SK-N-SH (cell line): Measurements from ENCODE around the gene AUTS2. TPM values are rescaled to one million over a fixed set of nuclear protein-coding genes. Genes with fewer than 3 reads are reported as not detected.

Experiments used
- CTCF ChIA-PET: fragments of 300-600, 350-600 bp; formaldehyde crosslinking; extraction: SDS; loops from one replicate; lab custom pipeline; 2021; lab: Yijun Ruan, JAX
- POLR2A ChIA-PET: fragments of 350-600 bp; sonication (Branson Sonifier 250); formaldehyde crosslinking; extraction: SDS; loops from one replicate; lab custom pipeline; 2020; ENCODE audit warnings: antibody characterized with exemption, inconsistent platforms; lab: Yijun Ruan, JAX
- DNase-seq: peaks from one replicate; pipeline ENCODE4 v3.0.0; 2012
- H2AFZ ChIP-seq: fragments of 200-600 bp; sonication (generic); 2 replicates; pipeline ENCODE4 v1.8.1; 2016; ENCODE audit warnings: antibody characterized with exemption, mild to moderate bottlenecking, low read depth
- H3F3A ChIP-seq: fragments of 200-600 bp; sonication (generic); replicated peaks from 2 replicates; pipeline ENCODE3; 2016; ENCODE audit warnings: antibody characterized with exemption, mild to moderate bottlenecking; ENCODE audit not compliant: insufficient read depth
- H3K27ac ChIP-seq, 2 experiments: fragments of 200-500 bp in 1 of 2; fragments of 200-600 bp in 1 of 2; sonication (Bioruptor generic) in 1 of 2; sonication (generic), shearing (Covaris generic) in 1 of 2; 2 replicates each; pipeline versions ENCODE4 v1.5.1 to v1.6.1; 2014 to 2016; ENCODE audit warnings: low read depth in 2 of 2, inconsistent platforms in 1 of 2, low read length in 1 of 2, mild to moderate bottlenecking in 1 of 2, mixed read lengths in 1 of 2
- H3K27me3 ChIP-seq: fragments of 200-600 bp; sonication (generic), shearing (Covaris generic); 2 replicates; pipeline ENCODE4 v1.6.1; 2016; ENCODE audit warnings: mixed run types; ENCODE audit not compliant: insufficient read depth
- H3K36me3 ChIP-seq, 2 experiments: fragments of 200-500 bp in 1 of 2; fragments of 200-600 bp in 1 of 2; sonication (Bioruptor generic) in 1 of 2; sonication (generic) in 1 of 2; replicated peaks in 1 of 2; 2 replicates each; pipeline versions ENCODE3 to v1.5.1; 2014 to 2016; ENCODE audit warnings: low read length in 1 of 2, mild to moderate bottlenecking in 1 of 2; ENCODE audit not compliant: insufficient read depth in 2 of 2, control insufficient read depth in 1 of 2
- H3K4me1 ChIP-seq, 2 experiments: fragments of 200-500 bp in 1 of 2; fragments of 200-600 bp in 1 of 2; sonication (Bioruptor generic) in 1 of 2; sonication (generic), shearing (Covaris generic) in 1 of 2; 2 replicates each; pipeline versions ENCODE4 v1.5.1 to v1.6.1; 2014 to 2016; ENCODE audit warnings: low read depth in 1 of 2, low read length in 1 of 2, mixed run types in 1 of 2; ENCODE audit not compliant: insufficient read depth in 2 of 2, control insufficient read depth in 1 of 2
- H3K4me2 ChIP-seq: fragments of 200-600 bp; sonication (generic), shearing (Covaris generic); 2 replicates; pipeline ENCODE4 v1.6.1; 2017; ENCODE audit warnings: mixed run types
- H3K4me3 ChIP-seq, 2 experiments: fragments of 200-500 bp in 1 of 2; fragments of 200-600 bp in 1 of 2; sonication (Bioruptor generic) in 1 of 2; sonication (generic), shearing (Covaris generic) in 1 of 2; 2 replicates each; pipeline versions ENCODE4 v1.5.1 to v1.8.1; 2014 to 2016; ENCODE audit warnings: low read depth in 2 of 2, inconsistent platforms in 1 of 2, low read length in 1 of 2, mild to moderate bottlenecking in 1 of 2, mixed read lengths in 1 of 2, moderate library complexity in 1 of 2
- H3K79me2 ChIP-seq: fragments of 200-600 bp; sonication (generic); 2 replicates; pipeline ENCODE4 v1.8.1; 2017; ENCODE audit warnings: mild to moderate bottlenecking; ENCODE audit not compliant: insufficient read depth
- H3K9ac ChIP-seq: fragments of 200-600 bp; sonication (generic); 2 replicates; pipeline ENCODE4 v1.6.1; 2017; ENCODE audit warnings: mixed run types
- H3K9me2 ChIP-seq: fragments of 200-600 bp; sonication (generic); 2 replicates; pipeline ENCODE4 v1.6.1; 2017; ENCODE audit warnings: mixed run types
- H3K9me3 ChIP-seq: fragments of 200-600 bp; sonication (generic); 2 replicates; pipeline ENCODE4 v1.6.1; 2017; ENCODE audit warnings: mixed run types, mild to moderate bottlenecking, moderate library complexity
- H4K20me1 ChIP-seq: fragments of 200-600 bp; sonication (generic); 2 replicates; pipeline ENCODE4 v1.6.1; 2017; ENCODE audit warnings: mild to moderate bottlenecking, mixed run types; ENCODE audit not compliant: insufficient read depth
- CHD2 ChIP-seq: fragments of 150-350 bp; IDR thresholded peaks from 2 replicates; pipeline ENCODE4 v1.6.1; 2018; ENCODE audit warnings: low read length; ENCODE audit not compliant: partially characterized antibody
- CTCF ChIP-seq: fragments of 200-600 bp; sonication (generic); IDR thresholded peaks from 2 replicates; pipeline ENCODE4 v1.6.1; 2017; ENCODE audit warnings: antibody characterized with exemption, mild to moderate bottlenecking, moderate library complexity
- EP300 ChIP-seq, 2 experiments: IDR thresholded peaks; 2 replicates each; pipeline versions ENCODE4 v1.4.0 to v1.6.1; 2012; ENCODE audit warnings: borderline replicate concordance in 1 of 2, low read depth in 1 of 2, low read length in 1 of 2
- FOXJ3 ChIP-seq: sonication (generic); formaldehyde crosslinking; IDR thresholded peaks from 2 replicates; pipeline ENCODE4 v1.5.1; 2020; ENCODE audit warnings: mild to moderate bottlenecking, missing genetic modification reagents
- MXI1 ChIP-seq: IDR thresholded peaks from 2 replicates; pipeline ENCODE4 v1.6.1; 2012; ENCODE audit warnings: mild to moderate bottlenecking, low read depth, low read length, improper control_type of control experiment
- REST ChIP-seq: IDR thresholded peaks from 2 replicates; pipeline ENCODE4 v1.6.1; 2012; ENCODE audit warnings: mild to moderate bottlenecking, low read depth, low read length, moderate library complexity
- RFX5 ChIP-seq: IDR thresholded peaks from 2 replicates; pipeline ENCODE4 v1.6.1; 2012; ENCODE audit warnings: mild to moderate bottlenecking, improper control_type of control experiment, low read length
- RXRA ChIP-seq: IDR thresholded peaks from 2 replicates; pipeline ENCODE4 v1.4.0; 2012; ENCODE audit warnings: low read depth, mild to moderate bottlenecking, borderline replicate concordance
- TEAD4 ChIP-seq: IDR thresholded peaks from 2 replicates; pipeline ENCODE4 v1.4.0; 2012; ENCODE audit warnings: mild to moderate bottlenecking, borderline replicate concordance; ENCODE audit not compliant: insufficient read depth
- WGBS: methylation state at CpG from one replicate; pipeline ENCODE4 v1.1.6; 2017; ENCODE audit warnings: low lambda C conversion rate; 5-methylcytosine and 5-hydroxymethylcytosine counted together
- polyA plus RNA-seq, 3 experiments: library from polyadenylated mRNA; depleted of rRNA; stranded (reverse); fragments of >200 nt; gene quantifications; 2 replicates each; pipeline ENCODE4 v1.2.3, GENCODE V29; 2012

Gene AUTS2
- polyA plus RNA-seq, 1 of the 3 experiments (the other 2 are of a cell fraction), result 15.6 TPM

- ChIA-PET CTCF (interaction anchor here (1.1 to 2.0 kb wide), 4 partner anchors 12 to 223 kb away, joined by 3 to 12 read pairs (median 4); no protein-coding TSS in a partner anchor), POLR2A (no interaction called here)
- no peak overlapping the region for H2AFZ ChIP-seq
- no peak overlapping the region for H3K9ac ChIP-seq
- no peak for TF ChIP-seq REST
- no peak for TF ChIP-seq CTCF
- no peak for TF ChIP-seq RXRA
- 0 out of 2 replicates have a peak, but pooled peaks have one; percentile 26 for TF ChIP-seq MXI1
- TF ChIP-seq TEAD4, result no peak
- TF ChIP-seq RFX5, result 0 out of 2 replicates have a peak, but pooled peaks have one; percentile 11
- peak; percentile 10 for TF ChIP-seq CHD2
- peak in 1 of 2 experiments; percentile 66; a peak in 1 of 4 replicates for TF ChIP-seq EP300 (IDR thresholded peaks at IDR 0.05; ENCODE audit: borderline replicate concordance in 1 of 2, low read depth in 1 of 2, low read length in 1 of 2)
- TF ChIP-seq FOXJ3 (CRISPR knock-in tag), result peak; percentile 31; the same call in 1 of the 2 replicates
- H3K9me2 ChIP-seq, result no peaks in the 10 kb centered on the region
- peaks cover 9% of the 10 kb centered on the region for H3F3A ChIP-seq
- H3K4me1 ChIP-seq, result peaks cover 6 to 70% of the 10 kb centered on the region in 2 experiments; a peak in 3 of 4 replicates
- H3K36me3 ChIP-seq, result no peaks in the 10 kb centered on the region
- H3K9me3 ChIP-seq, result no peaks in the 10 kb centered on the region
- H3K27me3 ChIP-seq, result no peaks in the 10 kb centered on the region
- H3K27ac ChIP-seq, result peak overlapping the region in 1 of 2 experiments; percentile 99; a peak in 2 of 4 replicates
- no peak overlapping the region for H3K4me2 ChIP-seq
- H3K4me3 ChIP-seq, result no peak overlapping the region
- 76% methylated on average over 5 of the region's 5 CpGs for WGBS
- no peaks in the 10 kb centered on the region for H4K20me1 ChIP-seq
- peak; percentile 58 for DNase-seq
- no peaks in the 10 kb centered on the region for H3K79me2 ChIP-seq
Observed at GRCh38 chr7:70474639-70475234, 876.5 kb downstream of the AUTS2 start.
